Mesenchymal stem cell (in vitro differentiated cells and primary cell): ENCODE data around the gene FOXL3.
A peak's percentile ranks its signal among the peaks of the same experiment; 100 is the strongest.

Experiments used
- DNase-seq: peaks from one replicate; pipeline ENCODE4 v3.0.0-alpha.2; 2013
- H2AFZ ChIP-seq: one replicate; pipeline ENCODE4 v1.6.1; 2013; ENCODE audit warnings: low read depth, mild to moderate bottlenecking, control low read depth, inconsistent platforms, low read length, moderate library complexity
- H2AK5ac ChIP-seq: 2 replicates; pipeline ENCODE4 v1.6.1; 2013; ENCODE audit warnings: low read length, moderate library complexity, mild to moderate bottlenecking, inconsistent platforms; ENCODE audit not compliant: severe bottlenecking
- H2BK120ac ChIP-seq: one replicate; pipeline ENCODE4 v1.6.1; 2013; ENCODE audit warnings: low read depth, mild to moderate bottlenecking, inconsistent platforms, low read length, moderate library complexity
- H2BK12ac ChIP-seq, 2 experiments: one replicate each; pipeline ENCODE4 v1.6.1; 2013; ENCODE audit warnings: inconsistent platforms in 2 of 2, low read length in 2 of 2, mild to moderate bottlenecking in 2 of 2, moderate library complexity in 2 of 2, control low read depth in 1 of 2
- H2BK15ac ChIP-seq: one replicate; pipeline ENCODE4 v1.6.1; 2013; ENCODE audit warnings: mild to moderate bottlenecking, low read depth, inconsistent platforms; ENCODE audit not compliant: poor library complexity, severe bottlenecking
- H2BK5ac ChIP-seq: 2 replicates; pipeline ENCODE4 v1.6.1; 2013; ENCODE audit warnings: low read depth, mild to moderate bottlenecking, low read length, control low read depth, inconsistent platforms; ENCODE audit not compliant: poor library complexity, severe bottlenecking
- H3K14ac ChIP-seq, 2 experiments: one replicate each; pipeline ENCODE4 v1.6.1; 2013; ENCODE audit warnings: inconsistent platforms in 2 of 2, low read length in 2 of 2, control low read depth in 1 of 2, mild to moderate bottlenecking in 1 of 2, moderate library complexity in 1 of 2
- H3K18ac ChIP-seq, 2 experiments: one replicate each; pipeline ENCODE4 v1.6.1; 2013; ENCODE audit warnings: inconsistent platforms in 2 of 2, low read length in 2 of 2, control low read depth in 1 of 2, low read depth in 1 of 2, mild to moderate bottlenecking in 1 of 2
- H3K23ac ChIP-seq, 2 experiments: one replicate each; pipeline ENCODE4 v1.6.1; 2013; ENCODE audit warnings: inconsistent platforms in 2 of 2, low read length in 2 of 2, mild to moderate bottlenecking in 2 of 2, moderate library complexity in 2 of 2, control low read depth in 1 of 2
- H3K27ac ChIP-seq: 2 replicates; pipeline ENCODE4 v1.5.1; 2013; ENCODE audit warnings: mild to moderate bottlenecking, moderate library complexity, low read length, control low read depth, inconsistent platforms; ENCODE audit not compliant: poor library complexity, severe bottlenecking
- H3K27me3 ChIP-seq, 2 experiments: 2 replicates each; pipeline versions ENCODE4 v1.6.1 to v1.7.0; 2013; ENCODE audit warnings: low read length in 2 of 2, mild to moderate bottlenecking in 2 of 2, moderate library complexity in 2 of 2, control low read depth in 1 of 2, inconsistent platforms in 1 of 2; ENCODE audit not compliant: control insufficient read depth in 1 of 2, insufficient read depth in 1 of 2
- H3K36me3 ChIP-seq, 2 experiments: 2 replicates each; pipeline versions ENCODE4 v1.6.1 to v1.7.0; 2013; ENCODE audit warnings: low read length in 2 of 2, control low read depth in 1 of 2, inconsistent platforms in 1 of 2, low read depth in 1 of 2, mild to moderate bottlenecking in 1 of 2; ENCODE audit not compliant: insufficient read depth in 2 of 2, control insufficient read depth in 1 of 2
- H3K4ac ChIP-seq, 2 experiments: one replicate each; pipeline ENCODE4 v1.6.1; 2013; ENCODE audit warnings: inconsistent platforms in 2 of 2, low read length in 2 of 2, mild to moderate bottlenecking in 2 of 2, moderate library complexity in 2 of 2, control low read depth in 1 of 2, low read depth in 1 of 2
- H3K4me1 ChIP-seq: 2 replicates; pipeline ENCODE4 v1.6.1; 2013; ENCODE audit warnings: low read depth, low read length, control low read depth; ENCODE audit not compliant: control insufficient read depth, insufficient read depth
- H3K4me2 ChIP-seq: 2 replicates; pipeline ENCODE4 v1.6.1; 2013; ENCODE audit warnings: low read length, mild to moderate bottlenecking, inconsistent platforms; ENCODE audit not compliant: poor library complexity, severe bottlenecking
- H3K4me3 ChIP-seq, 2 experiments: 2 replicates each; pipeline versions ENCODE4 v1.5.1 to v1.7.0; 2013; ENCODE audit warnings: low read length in 2 of 2, mild to moderate bottlenecking in 2 of 2, control low read depth in 1 of 2, low read depth in 1 of 2; ENCODE audit not compliant: insufficient read depth in 1 of 2
- H3K79me1 ChIP-seq: replicated peaks from 2 replicates; pipeline ENCODE4 v1.6.1; 2013; ENCODE audit warnings: mild to moderate bottlenecking, control low read depth, low read length, inconsistent platforms; ENCODE audit not compliant: poor library complexity, severe bottlenecking
- H3K9ac ChIP-seq: 2 replicates; pipeline ENCODE4 v1.7.0; 2013; ENCODE audit warnings: mild to moderate bottlenecking, low read length, moderate library complexity
- H3K9me3 ChIP-seq: 2 replicates; pipeline ENCODE4 v1.7.0; 2013; ENCODE audit warnings: mild to moderate bottlenecking, low read length; ENCODE audit not compliant: control insufficient read depth
- H4K8ac ChIP-seq: one replicate; pipeline ENCODE4 v1.6.1; 2013; ENCODE audit warnings: inconsistent platforms, mild to moderate bottlenecking, low read length, moderate library complexity
- H4K91ac ChIP-seq: one replicate; pipeline ENCODE4 v1.6.1; 2013; ENCODE audit warnings: mild to moderate bottlenecking, low read length, inconsistent platforms
- WGBS: methylation state at CpG from one replicate; pipeline ENCODE4 v1.1.7; 2013; ENCODE audit warnings: mixed read lengths; 5-methylcytosine and 5-hydroxymethylcytosine counted together

FOXL3 gene

GRCh38 chr7:247181-247580 is 42.8 kb upstream of the FOXL3 start:
- H3K9ac ChIP-seq: no peak overlapping the region
- no peak overlapping the region for H4K91ac ChIP-seq
- no peak overlapping the region for H3K4me3 ChIP-seq
- H2AK5ac ChIP-seq: no peak overlapping the region
- no peak overlapping the region for H4K8ac ChIP-seq
- peaks cover 12% of the 10 kb centered on the region for H3K79me1 ChIP-seq
- no peak overlapping the region for H3K23ac ChIP-seq
- no peak overlapping the region for H2BK12ac ChIP-seq
- H3K36me3 ChIP-seq: peaks cover 77 to 81% of the 10 kb centered on the region in 2 experiments
- 85% methylated on average over 12 of the region's 12 CpGs for WGBS
- no peak overlapping the region for H3K27ac ChIP-seq
- no peaks in the 10 kb centered on the region for H3K4me1 ChIP-seq
- no peak overlapping the region for H2BK15ac ChIP-seq
- no peaks in the 10 kb centered on the region for H3K9me3 ChIP-seq
- no peak overlapping the region for H2BK5ac ChIP-seq
- H3K18ac ChIP-seq: no peak overlapping the region
- H3K14ac ChIP-seq: no peak overlapping the region
- no peak overlapping the region for H2BK120ac ChIP-seq
- H3K4me2 ChIP-seq: no peak overlapping the region
- DNase-seq: no peak
- no peak overlapping the region for H3K4ac ChIP-seq
- no peak overlapping the region for H2AFZ ChIP-seq
- H3K27me3 ChIP-seq: no peaks in the 10 kb centered on the region

DNA sequence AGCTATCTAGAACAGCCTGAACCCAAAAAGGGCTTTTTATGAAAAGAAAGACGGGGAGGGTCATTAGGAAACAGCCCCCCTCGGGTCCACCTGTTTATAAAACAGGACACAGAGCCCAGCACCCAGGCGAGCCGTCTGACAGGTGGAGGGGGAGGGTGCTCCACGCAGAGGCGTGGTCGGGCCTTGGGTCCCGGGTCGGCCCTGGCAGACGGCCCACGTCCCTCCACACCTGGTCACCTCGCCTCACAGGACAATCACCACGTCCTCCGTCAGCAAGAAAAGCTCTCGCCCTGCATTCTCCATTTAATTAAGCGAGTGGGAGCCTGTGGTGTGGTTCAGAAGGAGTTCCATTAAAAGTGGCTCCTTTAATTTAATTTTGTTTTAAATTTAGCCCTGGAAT is 42.3 kb upstream of the FOXL3 start:
- no peak overlapping the region for H2BK15ac ChIP-seq
- WGBS: 89% methylated on average over 16 of the region's 16 CpGs
- no peak overlapping the region for H3K4me2 ChIP-seq
- H2BK120ac ChIP-seq: no peak overlapping the region
- no peak overlapping the region for H4K8ac ChIP-seq
- DNase-seq: no peak
- no peaks in the 10 kb centered on the region for H3K4me1 ChIP-seq
- no peak overlapping the region for H2BK12ac ChIP-seq
- peaks cover 81 to 83% of the 10 kb centered on the region in 2 experiments for H3K36me3 ChIP-seq
- H3K9me3 ChIP-seq: no peaks in the 10 kb centered on the region
- no peak overlapping the region for H2AK5ac ChIP-seq
- H2BK5ac ChIP-seq: no peak overlapping the region
- H3K4ac ChIP-seq: no peak overlapping the region
- H3K14ac ChIP-seq: no peak overlapping the region
- no peak overlapping the region for H3K4me3 ChIP-seq
- H2AFZ ChIP-seq: no peak overlapping the region
- H3K79me1 ChIP-seq: peaks cover 9% of the 10 kb centered on the region
- H3K23ac ChIP-seq: no peak overlapping the region
- H3K18ac ChIP-seq: no peak overlapping the region
- no peak overlapping the region for H3K27ac ChIP-seq
- H4K91ac ChIP-seq: no peak overlapping the region
- no peaks in the 10 kb centered on the region for H3K27me3 ChIP-seq
- no peak overlapping the region for H3K9ac ChIP-seq

GRCh38 chr7:248732-249435 is 41.1 kb upstream of the FOXL3 start:
- H3K4me1 ChIP-seq: no peaks in the 10 kb centered on the region
- 91% methylated on average over 18 of the region's 20 CpGs for WGBS
- no peak overlapping the region for H3K4me3 ChIP-seq
- H2AK5ac ChIP-seq: no peak overlapping the region
- H3K27ac ChIP-seq: no peak overlapping the region
- no peak for DNase-seq
- no peak overlapping the region for H3K23ac ChIP-seq
- H3K18ac ChIP-seq: no peak overlapping the region
- H2BK5ac ChIP-seq: no peak overlapping the region
- no peak overlapping the region for H2BK12ac ChIP-seq
- H2BK15ac ChIP-seq: no peak overlapping the region
- H3K14ac ChIP-seq: no peak overlapping the region
- H2BK120ac ChIP-seq: no peak overlapping the region
- H2AFZ ChIP-seq: no peak overlapping the region
- peak overlapping the region; percentile 22 for H4K91ac ChIP-seq
- no peak overlapping the region for H3K4ac ChIP-seq
- H3K36me3 ChIP-seq: peaks cover 93 to 94% of the 10 kb centered on the region in 2 experiments
- H3K9ac ChIP-seq: no peak overlapping the region
- no peak overlapping the region for H4K8ac ChIP-seq
- no peak overlapping the region for H3K4me2 ChIP-seq
- no peaks in the 10 kb centered on the region for H3K27me3 ChIP-seq
- H3K9me3 ChIP-seq: no peaks in the 10 kb centered on the region
- peaks cover 9% of the 10 kb centered on the region for H3K79me1 ChIP-seq

DNA sequence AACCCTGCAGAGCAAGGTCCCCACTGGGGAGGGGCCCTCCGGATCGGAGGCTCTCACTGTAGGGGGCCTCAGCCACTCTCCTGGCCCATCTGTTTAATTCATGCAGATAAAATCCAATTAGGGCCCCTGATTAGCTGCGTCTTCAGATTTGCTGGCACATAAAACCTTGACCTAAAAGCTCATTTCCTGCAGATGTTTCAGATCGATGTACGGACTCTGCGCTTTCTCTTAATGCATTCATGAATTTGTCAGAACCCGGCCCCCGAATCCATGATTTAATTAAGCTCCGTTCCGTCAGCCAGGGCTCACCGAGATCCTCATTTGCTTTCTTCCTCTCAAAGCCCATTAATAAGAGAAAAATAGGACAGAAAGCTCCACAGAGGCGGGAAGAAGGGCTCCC is 40.0 kb upstream of the FOXL3 start:
- Histone ChIP-seq H3K9ac (no peak overlapping the region), H4K91ac (no peak overlapping the region), H2BK5ac (no peak overlapping the region), H3K9me3 (no peaks in the 10 kb centered on the region), H3K27ac (no peak overlapping the region), H3K36me3 (peaks cover 94 to 95% of the 10 kb centered on the region in 2 experiments), H2BK12ac (no peak overlapping the region), H2BK120ac (no peak overlapping the region), H2AK5ac (no peak overlapping the region), H3K4me1 (no peaks in the 10 kb centered on the region), H3K14ac (no peak overlapping the region), H2BK15ac (no peak overlapping the region), H3K4ac (no peak overlapping the region), H3K79me1 (peaks cover 6% of the 10 kb centered on the region), H4K8ac (no peak overlapping the region), H3K23ac (no peak overlapping the region), H3K4me3 (no peak overlapping the region), H2AFZ (no peak overlapping the region), H3K4me2 (no peak overlapping the region), H3K27me3 (no peaks in the 10 kb centered on the region), H3K18ac (no peak overlapping the region)
- WGBS: 86% methylated on average over 12 of the region's 12 CpGs
- no peak for DNase-seq
